SK-N-MC (cell line): ENCODE results near the gene CCDC172.

Experiments used
- EZH2 ChIP-seq: fragments of 200-600 bp; sonication (generic); IDR thresholded peaks from one replicate; pipeline ENCODE4 v1.6.1; 2017; ENCODE audit warnings: antibody characterized with exemption
- FOXP2 ChIP-seq: optimal IDR thresholded peaks from 2 replicates; pipeline ENCODE3; 2011; ENCODE audit warnings: mild to moderate bottlenecking, moderate library complexity; ENCODE audit not compliant: insufficient read depth; ENCODE audit errors: extremely low read length, control extremely low read depth
- POLR2AphosphoS5 ChIP-seq: IDR thresholded peaks from 2 replicates; pipeline ENCODE4 v1.6.1; 2012; ENCODE audit warnings: mild to moderate bottlenecking, low read depth, low read length, borderline replicate concordance

- no peak for TF ChIP-seq POLR2AphosphoS5
- TF ChIP-seq EZH2: no peak
- TF ChIP-seq FOXP2: no peak
Observed at GRCh38 chr10:116371737-116372136, 47.5 kb downstream of the CCDC172 start.
